ENCODE measurements around the gene LRRC71.
A peak's percentile ranks its signal among the peaks of the same experiment; 100 is the strongest.

Gene LRRC71

DNA sequence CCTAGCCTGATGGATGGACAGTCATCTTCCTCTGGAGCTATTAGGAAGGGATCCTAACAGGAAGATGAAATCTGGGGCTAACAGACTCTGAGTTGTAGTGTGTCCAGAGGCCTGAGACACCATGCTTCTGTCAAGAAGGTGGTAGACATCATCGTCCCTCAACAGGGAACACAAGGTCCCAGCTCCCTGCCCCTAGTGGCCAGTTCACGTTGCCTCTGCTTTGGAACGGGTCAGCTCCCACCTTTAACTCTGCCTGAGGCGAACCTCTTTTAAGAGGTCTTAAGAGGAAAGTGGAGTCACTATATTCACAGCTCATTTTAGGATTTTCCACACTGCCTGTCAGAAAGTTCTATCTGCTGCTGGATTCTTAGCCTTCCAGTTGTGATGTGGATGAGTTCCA, 28.3 kb downstream of the LRRC71 start:
- DNase-seq, result no peak

DNA sequence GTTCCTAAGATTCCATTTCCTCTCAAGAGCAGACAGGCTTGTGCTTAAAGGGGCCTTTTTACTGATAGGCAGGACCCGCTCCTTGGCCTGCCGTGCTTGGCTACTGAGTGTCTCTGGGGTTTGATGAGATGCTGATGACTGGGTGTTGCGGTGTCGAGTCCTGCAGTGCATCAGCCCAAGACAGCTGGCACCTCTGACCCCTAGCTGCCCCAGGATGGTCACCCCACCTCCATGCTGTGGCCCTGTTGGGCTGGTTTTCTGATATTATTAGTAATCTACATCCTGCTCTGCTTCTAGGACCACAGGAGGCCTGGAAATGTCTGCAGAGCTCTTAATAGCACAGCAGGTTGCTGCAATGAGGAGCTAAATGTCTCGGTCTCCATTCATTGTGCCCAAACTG, 28.7 kb downstream of the LRRC71 start:
- DNase-seq, result no peak

DNA sequence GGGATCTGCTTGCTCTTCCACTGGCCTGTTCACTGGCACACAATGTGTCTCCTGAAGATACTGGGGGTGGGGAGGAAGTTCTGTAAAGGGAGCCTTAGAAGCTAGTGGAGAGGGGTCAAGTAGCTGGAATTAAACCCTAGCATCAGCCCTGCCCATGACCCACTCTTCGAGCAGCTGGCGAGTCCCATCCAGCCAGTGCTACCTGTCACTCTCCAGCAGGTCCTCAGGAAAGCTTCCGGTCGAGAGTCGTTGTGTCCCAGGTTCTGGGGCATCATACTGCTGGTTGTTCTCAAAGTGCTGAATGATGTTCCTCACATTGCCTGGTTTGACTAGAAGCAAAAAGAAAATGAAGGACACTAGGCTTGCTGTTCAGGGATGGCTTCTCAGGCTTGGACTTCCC, 30.9 kb downstream of the LRRC71 start:
- DNase-seq, result no peak

DNA sequence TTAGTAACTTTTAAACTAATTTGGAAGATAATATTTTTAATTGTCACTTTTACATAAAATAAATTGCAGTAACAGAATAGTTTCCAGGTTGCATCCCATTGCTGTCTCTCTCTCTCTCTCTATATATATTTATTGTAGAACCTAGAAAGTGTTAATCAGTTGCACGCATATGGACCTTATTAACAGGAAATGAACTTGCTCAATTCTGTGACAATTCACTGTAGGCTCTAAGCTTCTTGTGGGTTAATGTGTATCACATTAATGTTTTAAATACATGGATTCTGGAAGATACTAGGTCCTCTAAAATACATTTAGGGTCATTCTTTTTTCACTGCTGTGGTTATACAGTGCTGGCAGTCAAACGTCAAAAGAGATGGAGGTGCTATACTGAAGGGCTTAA, 33.1 kb downstream of the LRRC71 start:
- no peak for DNase-seq

DNA sequence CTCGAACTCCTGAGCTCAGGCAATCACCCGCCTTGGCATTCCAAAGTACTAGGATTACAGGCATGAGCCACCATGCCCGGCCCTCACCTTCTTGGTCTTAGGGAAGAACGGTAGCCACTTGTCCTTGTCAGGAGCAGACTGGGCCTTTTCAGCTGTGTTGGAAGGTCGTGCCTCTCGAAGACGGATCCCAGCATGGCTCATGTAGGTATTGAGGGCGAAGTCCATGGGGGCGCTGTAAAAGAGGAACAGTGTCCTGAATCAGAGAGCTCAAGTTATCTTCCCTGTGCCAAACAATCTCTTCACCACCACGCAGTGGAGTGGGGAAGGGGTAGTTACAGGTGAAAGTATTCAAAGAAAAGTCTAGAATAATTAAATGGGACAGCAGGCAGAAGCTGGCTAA, 35.9 kb downstream of the LRRC71 start:
- no peak for DNase-seq

DNA sequence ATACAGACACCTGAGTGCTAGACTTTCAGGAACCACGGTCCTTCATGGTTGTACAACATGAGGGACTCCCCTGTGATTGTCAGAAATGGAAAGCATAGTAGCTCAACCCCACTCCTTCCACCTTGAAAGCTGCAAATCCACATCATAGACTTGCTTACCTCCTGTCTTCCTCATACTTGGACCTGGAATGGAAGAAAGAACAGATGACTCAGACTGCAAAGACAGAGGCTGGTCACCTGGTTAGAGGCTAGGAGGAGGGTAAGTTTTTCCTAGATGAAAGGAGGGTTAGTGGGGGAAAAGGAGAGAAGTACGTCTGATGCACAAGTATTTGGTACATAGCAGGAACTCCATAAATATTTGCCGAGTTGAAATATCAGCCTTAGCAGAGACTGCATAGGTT, 37.2 kb downstream of the LRRC71 start:
- DNase-seq, result no peak

DNA sequence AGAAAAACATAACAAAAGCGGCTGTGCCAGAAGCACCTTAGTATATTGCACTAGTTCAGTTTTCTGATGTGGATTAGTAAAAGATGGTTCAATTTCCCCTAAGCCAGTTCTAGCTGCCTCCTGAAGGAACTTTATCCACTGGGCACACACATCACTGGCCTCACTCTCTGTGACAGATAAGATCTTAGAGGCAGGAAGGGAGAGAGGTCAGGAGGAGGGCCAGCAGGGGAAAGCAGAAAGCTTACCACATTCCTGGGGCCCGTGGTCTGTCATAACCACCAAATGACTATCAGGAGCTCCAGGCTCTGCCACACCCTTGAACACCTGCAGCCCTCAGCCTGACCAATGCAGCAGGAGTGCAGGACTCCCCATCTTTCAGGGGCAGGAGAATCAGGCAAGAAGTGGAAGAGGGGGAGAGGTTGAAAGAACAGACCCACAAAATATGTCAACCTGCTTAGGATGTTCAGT, 37.8 kb downstream of the LRRC71 start:
- no peak for DNase-seq

DNA sequence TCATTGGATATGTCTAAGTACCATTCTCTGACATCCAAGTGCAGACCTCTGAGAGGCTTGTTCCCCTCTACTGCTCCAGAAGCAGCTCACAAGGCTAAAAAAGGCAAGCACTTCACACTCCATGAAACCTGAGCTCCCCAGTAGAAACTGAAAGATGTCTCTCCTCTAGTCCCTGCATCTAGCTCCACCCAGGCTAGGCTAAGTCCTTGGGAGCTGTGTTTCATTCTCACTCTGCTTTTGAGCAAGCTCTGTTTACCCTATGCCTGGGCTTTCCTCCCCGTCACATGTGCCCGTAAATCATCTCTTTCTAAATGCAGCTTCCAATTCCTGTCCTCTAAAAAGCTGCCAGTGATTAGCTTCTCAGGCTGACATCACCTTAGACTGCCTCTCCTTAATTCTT, 39.0 kb downstream of the LRRC71 start:
- no peak for DNase-seq

DNA sequence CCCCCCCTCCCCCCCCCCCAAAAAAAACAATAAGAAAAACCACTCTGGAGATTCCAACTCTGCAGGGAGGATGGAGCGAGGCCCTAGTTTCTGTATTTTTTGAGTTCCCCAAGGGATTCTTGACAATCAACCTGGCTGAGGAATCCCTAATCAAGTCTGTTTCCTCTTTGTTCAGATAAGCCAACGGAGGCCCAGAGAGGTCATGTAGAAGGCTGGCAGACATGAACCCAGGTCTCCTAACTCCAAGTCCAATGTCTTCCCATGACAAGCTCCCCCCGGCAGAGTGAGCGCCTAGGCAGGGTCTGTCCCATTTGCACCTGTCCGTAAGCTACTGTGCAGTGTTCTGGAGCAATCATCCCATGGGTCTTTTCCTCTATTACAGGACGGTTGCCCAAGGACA, 39.5 kb downstream of the LRRC71 start:
- DNase-seq, result no peak

DNA sequence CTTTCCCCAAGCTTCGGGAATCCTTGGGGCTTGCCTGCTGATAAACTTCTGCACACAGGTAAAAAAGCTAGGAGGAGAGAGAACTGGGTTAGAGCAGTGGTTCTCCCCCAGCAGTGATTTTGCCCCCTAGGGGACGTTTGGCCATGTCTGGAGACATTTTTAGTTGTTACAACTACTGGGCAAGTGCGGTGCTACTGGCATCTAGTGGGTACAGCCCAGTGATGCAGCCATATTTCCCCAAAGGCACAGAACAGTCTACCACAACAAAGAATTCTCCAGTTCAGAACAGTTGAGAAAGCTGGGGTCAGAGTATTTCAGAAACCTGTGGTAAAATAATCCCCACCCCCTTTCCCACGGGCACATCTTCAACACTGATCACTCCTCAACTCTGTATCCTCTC, 41.3 kb downstream of the LRRC71 start:
- peak; percentile 38 for DNase-seq

DNA sequence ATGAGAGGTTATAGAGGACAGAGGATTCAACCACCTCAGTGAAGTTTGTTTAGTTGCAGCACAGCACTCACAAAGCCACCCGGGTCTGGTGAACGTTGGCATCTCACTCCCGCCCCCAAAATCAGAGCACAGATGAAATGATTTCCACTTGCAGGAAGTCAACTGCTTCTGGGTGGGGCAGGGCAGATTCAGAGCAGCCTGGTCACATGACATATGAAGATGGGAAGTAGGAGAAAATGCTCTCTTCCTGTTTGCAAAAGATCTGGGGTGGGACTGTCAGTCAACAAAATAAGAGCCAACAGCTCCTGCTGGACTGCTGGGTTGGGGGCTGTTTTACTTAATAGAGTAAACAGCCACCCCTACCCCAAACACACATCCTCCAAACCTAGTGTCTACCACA, 43.2 kb downstream of the LRRC71 start:
- DNase-seq, result peak; percentile 29

DNA sequence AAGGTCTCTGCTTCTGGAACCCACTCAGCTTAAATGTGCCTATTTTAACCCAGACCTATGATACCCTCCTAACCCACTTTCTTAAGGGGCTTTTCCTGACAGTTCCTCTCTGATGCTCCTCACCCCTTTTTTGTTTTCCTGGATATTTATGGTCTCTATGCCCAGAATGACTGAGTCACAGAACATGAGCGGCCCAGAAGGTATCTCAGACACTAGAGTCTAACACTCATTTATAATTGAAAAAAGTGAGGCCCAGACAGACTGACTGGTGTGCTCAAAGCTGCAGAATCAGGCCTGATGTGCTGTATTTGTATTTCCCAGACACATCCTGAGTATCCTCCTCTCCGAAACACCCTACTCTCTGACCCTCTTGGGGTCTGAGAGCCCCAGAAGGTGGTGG, 44.0 kb downstream of the LRRC71 start:
- DNase-seq, result no peak

DNA sequence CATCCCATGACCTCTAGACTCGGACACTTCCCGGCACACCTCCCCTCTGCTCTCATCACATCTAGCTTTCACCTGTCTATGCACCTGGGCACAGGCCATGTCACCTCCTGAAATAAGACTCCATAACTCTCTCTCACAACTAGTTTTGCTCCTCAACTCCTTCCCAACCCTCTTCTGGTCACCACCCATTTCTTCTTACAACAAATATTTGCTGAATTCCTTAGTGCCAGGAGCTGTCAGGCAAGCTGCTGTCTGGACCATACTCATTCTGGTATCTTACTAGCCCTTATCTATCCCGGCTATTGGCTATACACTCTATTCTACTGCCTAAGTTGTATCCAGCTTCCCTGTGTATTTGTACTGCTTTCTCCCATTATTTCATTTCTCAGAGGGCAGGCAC, 49.1 kb downstream of the LRRC71 start:
- no peak for DNase-seq

DNA sequence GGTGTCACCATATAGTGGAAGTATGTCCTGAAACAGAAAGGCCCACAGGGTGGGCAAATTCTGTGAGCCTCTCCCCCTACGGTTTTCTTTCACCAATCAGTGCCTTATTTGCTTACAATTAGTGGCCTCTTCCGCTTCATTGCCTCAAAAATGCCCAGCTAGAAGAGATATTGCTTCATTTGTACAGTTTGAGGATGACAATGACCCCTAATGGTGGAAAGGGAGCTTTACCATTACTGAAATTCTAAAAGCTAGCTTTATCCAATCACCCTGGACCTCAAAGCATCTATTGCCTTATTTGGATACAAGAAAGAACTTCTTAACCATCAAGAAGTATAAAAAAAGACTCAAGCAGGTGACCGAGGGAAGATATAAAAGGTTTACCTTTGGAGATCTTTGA, 49.6 kb downstream of the LRRC71 start:
- DNase-seq, result no peak

DNA sequence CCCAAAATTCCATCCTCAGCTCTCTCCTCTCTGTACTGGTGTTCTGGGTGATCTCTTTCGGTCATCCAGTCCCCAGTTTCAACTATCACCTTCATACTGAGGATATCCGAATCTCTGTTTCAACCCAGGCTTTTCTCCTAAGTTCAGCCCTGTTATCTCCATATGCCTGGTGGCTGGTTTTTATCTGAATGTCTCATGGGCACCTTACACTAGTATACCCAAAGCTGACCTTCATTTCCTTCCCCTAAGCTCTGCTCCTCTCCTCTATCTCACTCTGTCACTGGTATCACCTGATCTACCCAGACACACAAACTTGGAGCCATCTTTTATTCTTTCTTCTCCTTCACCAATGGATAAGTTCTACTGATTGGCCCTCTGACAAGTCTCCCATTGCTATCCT, 53.0 kb downstream of the LRRC71 start:
- DNase-seq, result no peak

DNA sequence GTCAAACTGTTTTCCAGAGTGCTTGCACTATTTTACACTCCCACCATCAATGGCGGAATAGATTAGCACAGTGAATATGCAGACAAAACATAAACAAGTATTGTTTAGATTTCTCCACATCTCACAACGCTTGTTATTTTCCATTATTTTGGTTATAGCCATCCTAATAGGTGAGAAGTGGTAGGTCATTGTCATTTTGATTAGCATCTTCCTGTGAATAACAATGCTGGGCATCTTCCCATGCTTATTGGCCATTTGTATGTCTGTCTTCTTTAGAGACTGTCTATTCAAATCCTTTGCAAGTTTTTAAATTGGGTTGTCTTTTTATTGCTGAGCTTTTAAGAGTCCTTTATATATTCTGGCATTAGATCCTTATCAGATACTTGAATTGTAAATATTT, 54.7 kb downstream of the LRRC71 start:
- no peak for DNase-seq

DNA sequence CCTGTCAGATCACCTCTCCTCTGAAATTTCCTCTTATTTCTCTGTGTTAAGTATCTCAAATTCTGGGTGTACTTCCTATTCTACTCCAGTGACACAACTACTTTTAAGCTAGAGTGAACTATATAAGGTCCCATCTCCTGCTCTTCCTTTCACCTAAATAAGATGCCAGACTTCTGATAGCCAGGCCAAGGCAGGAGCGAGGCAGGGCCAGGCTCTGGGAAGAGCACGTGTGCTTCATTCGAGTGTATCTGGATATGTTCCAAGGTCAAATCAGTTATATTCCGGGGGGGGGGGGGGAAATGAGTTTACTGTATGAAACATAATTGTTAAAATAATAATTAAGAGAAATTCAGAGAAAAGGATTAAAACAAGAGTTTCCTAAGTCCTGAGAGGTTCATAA, 60.1 kb downstream of the LRRC71 start:
- DNase-seq, result no peak
